NB4 (cell line): ENCODE results near the gene NBEA.

Experiments used
- DNase-seq: peaks from one replicate; pipeline ENCODE4 v3.0.0; 2010; ENCODE audit warnings: low read depth
- H3K4me3 ChIP-seq: one replicate; pipeline ENCODE4 v1.5.1; 2011; ENCODE audit warnings: mild to moderate bottlenecking, low read depth, low read length, moderate library complexity
- MAX ChIP-seq: IDR thresholded peaks from 2 replicates; pipeline ENCODE4 v1.6.1; 2011; ENCODE audit warnings: low read depth, low read length
- MYC ChIP-seq: IDR thresholded peaks from 2 replicates; pipeline ENCODE4 v1.6.1; 2011; ENCODE audit warnings: low read depth, low read length
- POLR2A ChIP-seq: IDR thresholded peaks from 2 replicates; pipeline ENCODE4 v1.6.1; 2011; ENCODE audit warnings: mild to moderate bottlenecking; ENCODE audit not compliant: insufficient read length; ENCODE audit errors: extremely low read depth
- TF ChIP-seq, protein P1 (sequence below): IDR thresholded peaks from one replicate; pipeline ENCODE4 v1.5.1; 2012; ENCODE audit warnings: low read depth, low read length

Gene NBEA

GRCh38 chr13:35165205-35165604, 223.1 kb downstream of the NBEA start:
- TF ChIP-seq POLR2A (no peak), MAX (no peak)
- no peak for DNase-seq
- no peak overlapping the region for H3K4me3 ChIP-seq

GRCh38 chr13:35179494-35179893, 237.4 kb downstream of the NBEA start:
- no peak for TF ChIP-seq MAX
- TF ChIP-seq, protein P1, sequence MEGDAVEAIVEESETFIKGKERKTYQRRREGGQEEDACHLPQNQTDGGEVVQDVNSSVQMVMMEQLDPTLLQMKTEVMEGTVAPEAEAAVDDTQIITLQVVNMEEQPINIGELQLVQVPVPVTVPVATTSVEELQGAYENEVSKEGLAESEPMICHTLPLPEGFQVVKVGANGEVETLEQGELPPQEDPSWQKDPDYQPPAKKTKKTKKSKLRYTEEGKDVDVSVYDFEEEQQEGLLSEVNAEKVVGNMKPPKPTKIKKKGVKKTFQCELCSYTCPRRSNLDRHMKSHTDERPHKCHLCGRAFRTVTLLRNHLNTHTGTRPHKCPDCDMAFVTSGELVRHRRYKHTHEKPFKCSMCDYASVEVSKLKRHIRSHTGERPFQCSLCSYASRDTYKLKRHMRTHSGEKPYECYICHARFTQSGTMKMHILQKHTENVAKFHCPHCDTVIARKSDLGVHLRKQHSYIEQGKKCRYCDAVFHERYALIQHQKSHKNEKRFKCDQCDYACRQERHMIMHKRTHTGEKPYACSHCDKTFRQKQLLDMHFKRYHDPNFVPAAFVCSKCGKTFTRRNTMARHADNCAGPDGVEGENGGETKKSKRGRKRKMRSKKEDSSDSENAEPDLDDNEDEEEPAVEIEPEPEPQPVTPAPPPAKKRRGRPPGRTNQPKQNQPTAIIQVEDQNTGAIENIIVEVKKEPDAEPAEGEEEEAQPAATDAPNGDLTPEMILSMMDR: no peak
- no peak for TF ChIP-seq MYC
- no peak for TF ChIP-seq POLR2A
- no peak overlapping the region for H3K4me3 ChIP-seq
- DNase-seq: no peak

- H3K4me3 ChIP-seq: no peak overlapping the region
- TF ChIP-seq MYC: no peak
- no peak for TF ChIP-seq POLR2A
- no peak for TF ChIP-seq MAX
- TF ChIP-seq, protein P1: no peak
- no peak for DNase-seq
Measured at GRCh38 chr13:35179920-35180663, 238.0 kb downstream of the NBEA start.

GRCh38 chr13:35190241-35190640, 248.2 kb downstream of the NBEA start:
- TF ChIP-seq, protein P1: no peak
- TF ChIP-seq MAX: no peak
- TF ChIP-seq MYC: no peak
- no peak for TF ChIP-seq POLR2A
- no peak overlapping the region for H3K4me3 ChIP-seq
- DNase-seq: no peak

- DNase-seq: no peak
- no peak for TF ChIP-seq POLR2A
- TF ChIP-seq, protein P1: no peak
- no peak for TF ChIP-seq MYC
- no peak overlapping the region for H3K4me3 ChIP-seq
Measured at GRCh38 chr13:35191883-35192282, 249.8 kb downstream of the NBEA start.

DNA sequence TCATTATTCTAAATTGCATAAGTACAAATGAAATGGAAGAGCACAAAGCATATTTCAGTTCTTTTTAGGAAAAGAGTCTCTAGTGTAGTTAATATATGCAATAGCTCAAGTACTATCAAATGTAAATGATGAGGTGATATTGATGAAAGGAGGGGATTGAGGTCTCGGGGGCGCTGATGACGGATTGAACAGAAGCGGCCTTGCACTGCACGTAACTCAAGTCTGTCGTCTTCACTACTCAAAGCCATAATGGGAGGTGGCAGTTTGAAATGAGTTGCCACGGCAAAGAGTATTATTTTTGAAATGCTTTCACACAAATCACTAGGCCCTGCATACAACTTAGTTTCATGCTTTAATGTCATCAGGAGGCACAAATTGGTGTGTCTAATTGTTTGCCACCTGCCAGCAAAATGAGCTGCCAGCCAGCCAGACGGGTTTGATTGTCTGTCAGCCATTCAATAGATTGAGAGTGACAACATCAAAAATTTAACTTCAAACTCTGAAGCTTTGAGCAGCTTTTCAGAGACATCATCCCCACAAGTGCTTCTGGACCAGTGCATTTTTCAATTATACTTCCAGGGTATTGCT, 256.6 kb downstream of the NBEA start:
- no peak for DNase-seq
- TF ChIP-seq POLR2A: no peak
- TF ChIP-seq MYC: no peak
- TF ChIP-seq, protein P1: no peak
- no peak for TF ChIP-seq MAX
- no peak overlapping the region for H3K4me3 ChIP-seq
